ENCODE data around the gene IWS1.

IWS1 gene

GRCh38 chr2:127479219-127479825 is 47.0 kb downstream of the IWS1 start:
- no peak for DNase-seq (ENCODE audit: low spot score)
- Histone ChIP-seq H3K4me3 (no peak overlapping the region), H3K27ac (no peak overlapping the region)
- TF ChIP-seq, protein P1, sequence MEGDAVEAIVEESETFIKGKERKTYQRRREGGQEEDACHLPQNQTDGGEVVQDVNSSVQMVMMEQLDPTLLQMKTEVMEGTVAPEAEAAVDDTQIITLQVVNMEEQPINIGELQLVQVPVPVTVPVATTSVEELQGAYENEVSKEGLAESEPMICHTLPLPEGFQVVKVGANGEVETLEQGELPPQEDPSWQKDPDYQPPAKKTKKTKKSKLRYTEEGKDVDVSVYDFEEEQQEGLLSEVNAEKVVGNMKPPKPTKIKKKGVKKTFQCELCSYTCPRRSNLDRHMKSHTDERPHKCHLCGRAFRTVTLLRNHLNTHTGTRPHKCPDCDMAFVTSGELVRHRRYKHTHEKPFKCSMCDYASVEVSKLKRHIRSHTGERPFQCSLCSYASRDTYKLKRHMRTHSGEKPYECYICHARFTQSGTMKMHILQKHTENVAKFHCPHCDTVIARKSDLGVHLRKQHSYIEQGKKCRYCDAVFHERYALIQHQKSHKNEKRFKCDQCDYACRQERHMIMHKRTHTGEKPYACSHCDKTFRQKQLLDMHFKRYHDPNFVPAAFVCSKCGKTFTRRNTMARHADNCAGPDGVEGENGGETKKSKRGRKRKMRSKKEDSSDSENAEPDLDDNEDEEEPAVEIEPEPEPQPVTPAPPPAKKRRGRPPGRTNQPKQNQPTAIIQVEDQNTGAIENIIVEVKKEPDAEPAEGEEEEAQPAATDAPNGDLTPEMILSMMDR (IDR thresholded peaks at IDR 0.05), result peak; percentile 31

GRCh38 chr2:127475788-127476187 is 50.5 kb downstream of the IWS1 start:
- TF ChIP-seq, protein P1 (IDR thresholded peaks at IDR 0.05), result no peak
- no peak overlapping the region for H3K4me3 ChIP-seq
- H3K27ac ChIP-seq, result no peak overlapping the region
- no peak for DNase-seq (ENCODE audit: low spot score)

- TF ChIP-seq, protein P1 (IDR thresholded peaks at IDR 0.05), result no peak
- no peak overlapping the region for H3K27ac ChIP-seq
- DNase-seq (ENCODE audit: low spot score), result no peak
- H3K4me3 ChIP-seq, result no peak overlapping the region
Measured at GRCh38 chr2:127472268-127472667, 54.0 kb downstream of the IWS1 start.

DNA sequence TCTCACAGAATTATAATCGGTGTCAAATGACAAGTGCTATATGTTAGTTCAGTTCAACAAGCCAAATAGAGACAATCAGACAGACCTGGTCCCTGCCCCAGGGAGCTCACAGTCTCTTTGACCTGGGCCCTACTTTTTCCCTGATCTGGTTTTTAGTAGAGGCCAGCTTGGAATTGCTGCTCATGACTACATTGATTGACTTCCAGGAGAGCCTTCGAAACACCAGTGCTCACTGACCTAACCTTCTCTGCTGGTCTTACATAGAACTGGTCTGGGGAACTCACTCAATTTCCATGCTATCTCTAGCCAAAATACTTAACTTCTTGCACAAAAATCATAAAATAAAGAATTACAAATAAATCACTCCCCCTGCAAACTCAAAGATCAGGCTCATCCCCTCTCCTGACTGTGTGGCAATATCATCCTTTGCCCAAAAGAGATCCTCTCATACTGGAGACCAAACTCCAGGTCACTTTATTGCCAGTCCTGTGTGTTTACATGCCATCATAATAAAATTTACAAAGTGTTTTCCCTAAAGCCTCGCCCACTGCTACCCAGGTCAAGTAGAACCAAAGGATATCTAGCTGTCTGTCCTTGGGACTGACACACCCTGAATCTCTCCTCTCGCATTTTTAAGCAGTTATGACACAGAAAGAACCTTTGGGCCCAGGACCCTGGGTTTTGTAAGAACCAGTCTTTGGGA is 54.9 kb downstream of the IWS1 start:
- TF ChIP-seq, protein P1 (IDR thresholded peaks at IDR 0.05), result no peak
- no peak for DNase-seq (ENCODE audit: low spot score)
- H3K27ac ChIP-seq, result no peak overlapping the region
- H3K4me3 ChIP-seq, result no peak overlapping the region

DNA sequence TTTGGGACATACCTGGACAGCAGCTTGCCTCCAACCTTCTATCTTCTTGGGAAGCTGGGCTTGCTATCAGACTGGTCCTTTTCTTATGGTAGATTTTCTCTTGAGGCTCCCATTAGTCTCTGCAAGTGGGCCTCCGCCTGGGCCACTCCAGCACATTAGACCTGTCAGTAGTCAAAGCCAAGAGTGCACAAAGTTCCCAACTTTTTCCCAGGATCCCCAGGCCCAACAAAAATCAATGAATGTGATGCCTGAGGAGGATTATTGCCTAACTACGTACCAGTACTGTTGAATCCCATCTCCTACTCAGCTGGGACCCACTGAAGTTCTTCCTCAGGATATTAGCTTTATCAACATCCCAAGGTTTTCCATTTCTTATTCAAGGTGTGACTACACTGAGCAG is 56.3 kb downstream of the IWS1 start:
- TF ChIP-seq, protein P1 (IDR thresholded peaks at IDR 0.05), result no peak
- H3K27ac ChIP-seq, result no peak overlapping the region
- no peak for DNase-seq (ENCODE audit: low spot score)

DNA sequence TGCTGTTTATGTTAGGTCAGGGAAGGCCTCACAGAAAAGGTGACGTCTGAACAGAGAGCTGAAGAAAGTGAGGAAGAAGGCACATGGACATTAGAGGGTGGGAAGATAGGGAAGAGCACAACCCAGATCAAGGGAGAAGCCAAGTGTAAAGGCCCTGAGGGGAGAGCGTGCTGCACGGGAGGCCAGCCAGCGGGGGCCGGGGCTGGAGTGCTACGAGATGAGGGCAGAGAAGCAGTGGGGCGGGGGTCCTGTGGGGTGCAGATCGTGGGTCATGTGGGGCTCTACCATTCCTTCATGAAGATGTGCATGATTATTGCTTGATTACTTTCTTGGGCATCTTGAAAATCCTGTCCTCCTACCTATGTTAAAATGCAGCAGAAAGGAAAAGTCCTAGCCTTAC is 57.2 kb downstream of the IWS1 start:
- Histone ChIP-seq H3K4me3 (no peak overlapping the region), H3K27ac (no peak overlapping the region)
- DNase-seq (ENCODE audit: low spot score), result no peak
- TF ChIP-seq, protein P1 (IDR thresholded peaks at IDR 0.05), result no peak

More for the DNA sequence above, 56.3 kb downstream of the IWS1 start:
- no peak overlapping the region for H3K4me3 ChIP-seq

DNA sequence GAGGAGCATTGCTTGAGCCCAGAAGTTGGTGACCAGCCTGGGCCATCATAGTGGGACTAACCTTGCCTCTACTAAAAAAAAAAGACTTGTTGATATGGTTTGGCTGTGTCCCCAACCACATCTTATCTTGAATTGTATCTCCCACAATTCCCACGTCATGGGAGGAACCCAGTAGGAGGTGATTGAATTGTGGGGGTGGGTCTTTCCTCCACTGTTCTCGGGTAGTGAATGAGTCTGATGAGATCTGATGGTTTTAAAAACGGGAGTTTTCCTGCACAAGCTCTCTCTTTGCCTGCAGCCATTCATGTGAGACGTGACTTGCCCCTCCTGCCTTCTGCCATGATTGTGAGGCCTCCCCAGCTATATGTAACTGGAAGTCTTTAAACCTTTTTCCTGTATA is 61.0 kb downstream of the IWS1 start:
- no peak for DNase-seq (ENCODE audit: low spot score)
- Histone ChIP-seq H3K4me3 (no peak overlapping the region), H3K27ac (no peak overlapping the region)
- TF ChIP-seq, protein P1 (IDR thresholded peaks at IDR 0.05), result no peak
